Spinal cord (tissue), 10 donors: ENCODE measurements around the gene CASP10. TPM values are rescaled to one million over a fixed set of nuclear protein-coding genes. Genes with fewer than 3 reads are reported as not detected.

Experiments
- DNase-seq, 6 donors: peaks; one replicate each; pipeline versions ENCODE4 v3.0.0 to v3.0.0-alpha.2; 2013 to 2015; ENCODE audit warnings: low spot score in 6 of 6, low read depth in 4 of 6
- H3K27ac ChIP-seq: one replicate; pipeline ENCODE4 v1.5.1; 2013; ENCODE audit warnings: low read depth, low read length, control low read depth
- H3K27me3 ChIP-seq: one replicate; pipeline ENCODE4 v1.6.1; 2013; ENCODE audit warnings: low read length; ENCODE audit not compliant: control insufficient read depth, insufficient read depth
- H3K36me3 ChIP-seq: one replicate; pipeline ENCODE4 v1.6.1; 2013; ENCODE audit warnings: low read length; ENCODE audit not compliant: control insufficient read depth, insufficient read depth
- H3K4me1 ChIP-seq: one replicate; pipeline ENCODE4 v1.6.1; 2013; ENCODE audit warnings: low read length; ENCODE audit not compliant: control insufficient read depth, insufficient read depth
- H3K4me3 ChIP-seq: one replicate; pipeline ENCODE4 v1.5.1; 2013; ENCODE audit warnings: low read depth, low read length, control low read depth
- H3K9me3 ChIP-seq: one replicate; pipeline ENCODE4 v1.6.1; 2013; ENCODE audit warnings: low read length; ENCODE audit not compliant: control insufficient read depth, insufficient read depth
- WGBS: methylation state at CpG from one replicate; pipeline ENCODE4 v1.1.5; 2013; ENCODE audit warnings: missing lambda C conversion rate; ENCODE audit not compliant: insufficient coverage; 5-methylcytosine and 5-hydroxymethylcytosine counted together
- polyA plus RNA-seq, 2 donors: library from polyadenylated mRNA; unstranded; fragments of 120-200 nt; gene quantifications; one replicate each; pipeline ENCODE4 v1.2.1, GENCODE V29; 2013; ENCODE audit not compliant: insufficient read length in 2 of 2
- total RNA-seq, 2 donors: library from RNA; depleted of rRNA in 1 of 2; stranded (reverse); fragments of 120-200 nt in 1 of 2; fragments of >200 nt in 1 of 2; gene quantifications; one replicate each; pipeline versions ENCODE4 v1.2.3 to v1.2.4, GENCODE V29; 2013 to 2014
- donor health status: healthy.

The CASP10 gene
- total and polyA plus RNA-seq, 4 donors, result 2.8 to 8.7 (median 6.5) TPM

DNA sequence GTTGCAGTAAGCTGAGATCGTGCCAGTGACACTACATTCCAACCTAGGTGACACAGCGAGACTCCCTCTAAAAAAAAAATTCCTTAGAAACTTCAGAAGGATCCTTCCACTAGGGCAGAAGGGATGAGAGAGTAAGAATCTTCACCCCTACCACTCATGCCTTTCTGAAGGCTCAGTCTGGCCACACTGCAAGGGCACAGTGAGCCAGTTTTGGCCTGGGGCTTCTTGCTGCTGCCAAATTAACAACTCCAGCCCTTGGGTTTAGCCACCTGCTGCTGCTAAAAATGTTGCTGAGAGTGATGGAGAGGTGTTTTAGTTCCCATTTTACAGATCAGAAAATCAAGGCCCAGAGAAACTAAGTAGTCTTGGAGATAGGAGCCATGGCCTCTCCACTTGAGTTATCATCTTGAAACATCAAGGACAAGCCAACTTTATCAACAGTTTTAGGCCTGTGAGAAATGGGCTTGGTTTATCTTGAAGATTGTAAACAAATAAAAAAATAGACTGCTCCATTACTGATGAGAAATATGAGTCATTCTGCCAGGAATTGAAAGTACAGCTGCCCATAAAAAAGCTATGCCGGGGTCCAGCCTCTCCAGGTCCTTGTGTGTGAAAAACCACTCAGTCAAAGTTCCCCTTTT, 45.5 kb downstream of the CASP10 start:
- Histone ChIP-seq H3K27ac (no peak overlapping the region), H3K9me3 (no peaks in the 10 kb centered on the region), H3K4me3 (no peak overlapping the region), H3K4me1 (peaks cover 3% of the 10 kb centered on the region), H3K27me3 (no peaks in the 10 kb centered on the region), H3K36me3 (no peaks in the 10 kb centered on the region)
- whole genome bisulfite sequencing, result 60% methylated on average over 1 of the region's 3 CpGs
- no peak for DNase-seq

DNA sequence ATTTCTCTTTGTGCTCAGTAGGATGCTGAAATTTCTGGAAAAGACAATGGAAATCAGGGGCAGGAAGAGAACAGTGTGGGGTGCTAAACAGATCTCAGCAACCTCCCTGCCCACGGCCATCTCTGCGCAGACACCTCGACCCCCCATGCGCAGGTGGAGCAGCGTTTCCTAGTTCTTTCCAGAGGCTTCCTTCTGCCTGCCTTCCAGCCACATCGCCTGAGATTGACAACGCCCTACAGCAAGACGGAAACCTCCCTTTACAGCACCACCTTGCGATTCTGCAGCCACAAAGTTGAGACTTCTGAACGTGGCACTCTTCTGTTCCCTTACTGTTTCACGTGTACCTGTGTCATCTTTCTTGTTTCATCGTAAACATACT, 46.0 kb downstream of the CASP10 start:
- no peak for DNase-seq
- Histone ChIP-seq H3K9me3 (no peaks in the 10 kb centered on the region), H3K36me3 (no peaks in the 10 kb centered on the region), H3K4me1 (peaks cover 3% of the 10 kb centered on the region), H3K27me3 (no peaks in the 10 kb centered on the region), H3K4me3 (no peak overlapping the region), H3K27ac (no peak overlapping the region)
- 73% methylated on average over 10 of the region's 12 CpGs for WGBS

- H3K27ac ChIP-seq, result no peak overlapping the region
- no peaks in the 10 kb centered on the region for H3K36me3 ChIP-seq
- H3K4me3 ChIP-seq, result peak overlapping the region; percentile 4
- no peaks in the 10 kb centered on the region for H3K9me3 ChIP-seq
- DNase-seq, result peak in 5 of 6 donors; percentile 40 to 82 (median 51)
- 18% methylated on average over 7 of the region's 8 CpGs for WGBS
- peaks cover 6% of the 10 kb centered on the region for H3K4me1 ChIP-seq
- no peaks in the 10 kb centered on the region for H3K27me3 ChIP-seq
Observed at GRCh38 chr2:201231781-201232466, 49.0 kb downstream of the CASP10 start.

GRCh38 chr2:201232467-201232815, 49.5 kb downstream of the CASP10 start:
- H3K4me1 ChIP-seq, result peaks cover 6% of the 10 kb centered on the region
- no peaks in the 10 kb centered on the region for H3K27me3 ChIP-seq
- H3K27ac ChIP-seq, result no peak overlapping the region
- H3K36me3 ChIP-seq, result no peaks in the 10 kb centered on the region
- WGBS, result 87% methylated on average over 3 of the region's 3 CpGs
- H3K9me3 ChIP-seq, result no peaks in the 10 kb centered on the region
- DNase-seq, result no peak
- peak overlapping the region; percentile 4 for H3K4me3 ChIP-seq

DNA sequence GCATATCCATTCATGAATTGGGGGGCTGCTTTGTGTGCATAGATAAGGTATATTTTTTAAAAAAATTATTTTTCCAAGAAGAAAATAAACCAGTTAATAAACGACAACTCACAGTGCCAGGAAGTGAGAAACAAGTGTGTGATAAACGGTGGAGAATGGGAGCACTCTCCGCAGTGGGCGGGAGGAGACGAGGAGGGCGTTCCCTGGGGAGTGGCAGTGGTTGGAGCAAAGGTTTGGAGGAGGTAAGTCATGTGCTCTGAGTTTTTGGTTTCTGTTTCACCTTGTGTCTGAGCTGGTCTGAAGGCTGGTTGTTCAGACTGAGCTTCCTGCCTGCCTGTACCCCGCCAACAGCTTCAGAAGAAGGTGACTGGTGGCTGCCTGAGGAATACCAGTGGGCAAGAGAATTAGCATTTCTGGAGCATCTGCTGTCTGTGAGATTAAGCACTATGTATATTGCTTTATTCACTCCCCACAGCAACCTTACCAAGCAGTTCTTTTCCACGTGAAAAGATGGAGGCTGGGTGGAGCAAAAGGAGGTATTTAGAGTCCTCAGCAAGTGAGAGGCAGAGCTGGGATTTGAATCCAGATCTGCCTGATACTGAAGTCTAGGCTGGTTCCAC, 50.4 kb downstream of the CASP10 start:
- Histone ChIP-seq H3K9me3 (no peaks in the 10 kb centered on the region), H3K4me3 (no peak overlapping the region), H3K4me1 (peaks cover 6% of the 10 kb centered on the region), H3K36me3 (no peaks in the 10 kb centered on the region), H3K27me3 (no peaks in the 10 kb centered on the region), H3K27ac (no peak overlapping the region)
- WGBS, result 89% methylated on average over 5 of the region's 8 CpGs
- DNase-seq, result no peak

DNA sequence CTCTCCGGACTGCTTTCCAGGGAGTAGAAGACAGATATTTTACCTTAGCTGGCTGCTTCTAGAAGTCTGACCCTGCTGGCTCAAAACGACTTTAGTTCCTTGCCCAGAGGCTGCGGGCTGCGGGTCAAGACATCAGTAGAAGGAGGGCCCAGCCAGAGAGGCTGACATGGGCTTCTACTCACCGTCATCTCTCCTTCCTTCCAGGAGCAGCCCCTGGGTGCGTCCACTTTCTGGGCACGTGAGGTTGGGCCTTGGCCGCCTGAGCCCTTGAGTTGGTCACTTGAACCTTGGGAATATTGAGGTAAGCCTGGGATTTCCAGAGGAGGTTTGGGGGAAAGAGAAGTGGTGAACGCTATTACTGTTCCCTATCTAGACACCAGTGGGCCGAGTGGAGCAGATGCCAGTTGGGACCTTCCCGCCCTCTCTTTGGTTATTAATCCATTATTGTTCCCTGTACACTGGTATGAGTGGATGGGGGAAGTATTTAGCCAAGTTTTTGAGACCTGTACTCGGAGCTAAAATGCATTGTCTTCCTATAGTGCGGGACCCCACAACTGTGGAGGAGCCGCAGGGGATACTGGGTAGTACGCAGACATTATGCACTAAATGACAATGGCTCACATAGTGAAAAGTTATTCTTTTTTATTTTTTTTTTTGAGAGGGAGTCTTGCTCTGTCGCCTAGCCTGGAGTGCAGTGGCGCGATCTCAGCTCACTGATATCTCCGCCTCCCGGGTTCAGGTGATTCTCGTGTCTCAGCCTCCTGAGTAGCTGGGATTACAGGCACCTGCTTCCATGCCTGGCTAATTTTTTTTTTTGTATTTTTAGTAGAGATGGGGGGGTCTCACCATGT, 51.1 kb downstream of the CASP10 start:
- Histone ChIP-seq H3K27me3 (no peaks in the 10 kb centered on the region), H3K9me3 (no peaks in the 10 kb centered on the region), H3K4me3 (no peak overlapping the region), H3K27ac (no peak overlapping the region), H3K36me3 (no peaks in the 10 kb centered on the region), H3K4me1 (peaks cover 6% of the 10 kb centered on the region)
- WGBS, result 97% methylated on average over 13 of the region's 21 CpGs
- no peak for DNase-seq

GRCh38 chr2:201234663-201235135, 51.8 kb downstream of the CASP10 start:
- WGBS, result no CpG with 5 or more reads among the region's 3 CpGs
- peaks cover 6% of the 10 kb centered on the region for H3K4me1 ChIP-seq
- no peak for DNase-seq

DNA sequence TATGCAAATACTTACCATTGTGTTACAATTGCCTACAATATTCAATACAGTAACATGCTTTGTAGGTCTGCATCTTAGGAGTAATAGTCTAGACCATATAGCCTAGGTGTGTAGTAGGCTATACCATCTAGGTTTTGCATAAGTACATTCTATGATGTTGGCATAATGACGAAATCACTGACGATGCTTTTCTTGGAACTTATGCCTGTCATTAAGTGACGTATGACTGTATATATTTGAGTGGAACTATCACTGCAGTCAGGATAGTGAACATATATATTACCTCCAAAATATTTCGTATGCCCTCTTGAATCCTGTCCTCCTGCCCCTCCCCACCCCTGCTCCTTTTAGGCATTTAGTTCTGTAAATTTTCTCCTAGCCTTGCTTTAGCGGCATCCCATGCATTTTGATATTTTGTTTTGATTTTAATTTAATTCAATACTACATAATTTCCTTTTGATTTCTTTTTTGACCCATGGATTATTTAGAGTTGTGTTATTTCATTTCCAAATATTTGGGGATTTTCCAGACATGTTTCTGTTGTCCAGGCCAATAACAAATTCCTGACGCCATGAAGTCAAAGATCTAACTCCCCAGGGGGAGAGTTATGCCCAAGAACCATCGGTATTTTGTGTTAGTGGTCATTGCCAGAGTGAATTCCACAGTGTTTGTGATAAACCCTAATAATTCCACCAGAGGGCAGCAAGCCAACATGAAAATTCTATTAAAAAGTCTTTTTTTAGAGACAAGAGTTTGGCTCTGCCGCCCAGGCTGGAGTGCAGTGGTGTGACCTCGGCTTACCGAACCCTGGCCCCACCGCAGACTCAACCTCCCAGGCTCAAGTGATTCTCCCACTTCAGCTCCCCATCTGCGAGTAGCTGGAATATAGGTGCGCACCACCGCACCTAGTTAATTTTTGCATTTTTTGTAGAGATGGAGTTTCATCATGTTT, 53.2 kb downstream of the CASP10 start:
- no peak overlapping the region for H3K4me3 ChIP-seq

More at GRCh38 chr2:201234663-201235135, 51.8 kb downstream of the CASP10 start:
- no peak overlapping the region for H3K4me3 ChIP-seq
- H3K27me3 ChIP-seq, result no peaks in the 10 kb centered on the region
- H3K9me3 ChIP-seq, result no peaks in the 10 kb centered on the region
- no peak overlapping the region for H3K27ac ChIP-seq
- H3K36me3 ChIP-seq, result no peaks in the 10 kb centered on the region

More for the DNA sequence above, 53.2 kb downstream of the CASP10 start:
- Histone ChIP-seq H3K36me3 (no peaks in the 10 kb centered on the region), H3K27me3 (no peaks in the 10 kb centered on the region), H3K4me1 (peaks cover 6% of the 10 kb centered on the region), H3K27ac (no peak overlapping the region), H3K9me3 (no peaks in the 10 kb centered on the region)
- 21% methylated on average over 4 of the region's 14 CpGs for WGBS
- DNase-seq, result peak in 4 of 6 donors; percentile 43 to 87 (median 62)
